CD14-positive monocyte (primary cell): ENCODE measurements around the gene SETD3. TPM values are rescaled to one million over a fixed set of nuclear protein-coding genes. Genes with fewer than 3 reads are reported as not detected.
A peak's percentile ranks its signal among the peaks of the same experiment; 100 is the strongest.

Source experiments
- DNase-seq, 3 donors: peaks; one replicate each; pipeline ENCODE4 v3.0.0-alpha.2; 2011 to 2022
- H2AFZ ChIP-seq: 2 replicates; pipeline ENCODE4 v1.6.0; 2012; ENCODE audit warnings: mild to moderate bottlenecking, low read depth, low read length, inconsistent platforms; ENCODE audit not compliant: insufficient read depth, poor library complexity, severe bottlenecking
- H3K27ac ChIP-seq, 2 donors: 1 replicate in 1 of 2; 2 replicates in 1 of 2; pipeline ENCODE4 v1.5.1; 2012 to 2013; ENCODE audit warnings: low read length in 2 of 2, control low read depth in 1 of 2, inconsistent platforms in 1 of 2, low read depth in 1 of 2, mild to moderate bottlenecking in 1 of 2
- H3K27me3 ChIP-seq, 2 donors: one replicate each; pipeline versions ENCODE4 v1.6.0 to v1.6.1; 2011 to 2013; ENCODE audit warnings: low read length in 2 of 2; ENCODE audit not compliant: control insufficient read depth in 2 of 2, insufficient read depth in 2 of 2
- H3K36me3 ChIP-seq, 2 donors: replicated peaks in 1 of 2; 1 replicate in 1 of 2; 2 replicates in 1 of 2; pipeline versions ENCODE4 v1.5.1 to v1.6.1; 2012 to 2013; ENCODE audit warnings: low read length in 2 of 2, control low read depth in 1 of 2, inconsistent platforms in 1 of 2, mild to moderate bottlenecking in 1 of 2; ENCODE audit not compliant: insufficient read depth in 2 of 2, control insufficient read depth in 1 of 2
- H3K4me1 ChIP-seq, 2 donors: 1 replicate in 1 of 2; 2 replicates in 1 of 2; pipeline versions ENCODE4 v1.5.1 to v1.6.1; 2012 to 2013; ENCODE audit warnings: low read length in 2 of 2, control low read depth in 1 of 2, inconsistent platforms in 1 of 2, mild to moderate bottlenecking in 1 of 2, moderate library complexity in 1 of 2; ENCODE audit not compliant: insufficient read depth in 2 of 2, control insufficient read depth in 1 of 2
- H3K4me2 ChIP-seq: replicated peaks from 2 replicates; pipeline ENCODE3; 2012; ENCODE audit warnings: low read length, moderate library complexity, mild to moderate bottlenecking; ENCODE audit not compliant: poor library complexity, severe bottlenecking; ENCODE audit errors: extremely low read depth
- H3K4me3 ChIP-seq, 3 experiments: fragments of 200-600 bp in 1 of 3; sonication (generic) in 1 of 3; replicated peaks in 1 of 3; 1 replicate in 2 of 3; 2 replicates in 1 of 3; pipeline ENCODE4 v1.5.1; 2011 to 2013; ENCODE audit warnings: low read length in 3 of 3, mild to moderate bottlenecking in 3 of 3, control low read depth in 2 of 3, low read depth in 2 of 3, inconsistent platforms in 1 of 3, moderate library complexity in 1 of 3
- H3K79me2 ChIP-seq: 2 replicates; pipeline ENCODE4 v1.6.0; 2012; ENCODE audit warnings: mild to moderate bottlenecking, control low read depth, inconsistent platforms, low read length, moderate library complexity; ENCODE audit not compliant: insufficient read depth
- H3K9ac ChIP-seq: 2 replicates; pipeline ENCODE4 v1.6.0; 2017; ENCODE audit warnings: low read length, mild to moderate bottlenecking; ENCODE audit not compliant: insufficient read depth, poor library complexity, severe bottlenecking
- H3K9me3 ChIP-seq, 2 donors: replicated peaks in 1 of 2; 1 replicate in 1 of 2; 2 replicates in 1 of 2; pipeline versions ENCODE4 v1.5.1 to v1.6.1; 2012 to 2013; ENCODE audit warnings: low read length in 2 of 2, control low read depth in 1 of 2; ENCODE audit not compliant: control insufficient read depth in 1 of 2, insufficient read depth in 1 of 2
- H4K20me1 ChIP-seq: 2 replicates; pipeline ENCODE4 v1.6.0; 2012; ENCODE audit warnings: mild to moderate bottlenecking, low read length, control low read depth, moderate library complexity; ENCODE audit not compliant: insufficient read depth
- H3K27ac Mint-ChIP-seq, 7 donors: one replicate each; pipeline ENCODE4 v1.8.0; 2020; ENCODE audit warnings: mild to moderate bottlenecking in 7 of 7, mixed read lengths in 7 of 7, moderate library complexity in 6 of 7, inconsistent platforms in 2 of 7
- H3K27me3 Mint-ChIP-seq, 3 donors: one replicate each; pipeline ENCODE4 v1.8.0; 2021 to 2022; ENCODE audit warnings: low read depth in 3 of 3, mild to moderate bottlenecking in 3 of 3, mixed read lengths in 3 of 3, moderate library complexity in 3 of 3, inconsistent platforms in 1 of 3
- H3K36me3 Mint-ChIP-seq, 2 donors: one replicate each; pipeline ENCODE4 v1.8.0; 2020; ENCODE audit warnings: mixed read lengths in 2 of 2, inconsistent platforms in 1 of 2, mild to moderate bottlenecking in 1 of 2
- H3K4me1 Mint-ChIP-seq: one replicate; pipeline ENCODE4 v1.8.0; 2020; ENCODE audit warnings: mild to moderate bottlenecking, mixed read lengths
- H3K4me3 Mint-ChIP-seq, 2 donors: one replicate each; pipeline ENCODE4 v1.8.0; 2020; ENCODE audit warnings: mild to moderate bottlenecking in 2 of 2, mixed read lengths in 2 of 2, moderate library complexity in 1 of 2
- H3K9me3 Mint-ChIP-seq, 7 donors: one replicate each; pipeline ENCODE4 v1.8.0; 2020 to 2022; ENCODE audit warnings: mixed read lengths in 7 of 7, mild to moderate bottlenecking in 6 of 7, moderate library complexity in 6 of 7, inconsistent platforms in 2 of 7
- WGBS: methylation state at CpG from one replicate; pipeline ENCODE4 v1.1.5; 2013; ENCODE audit warnings: missing lambda C conversion rate; ENCODE audit not compliant: insufficient coverage; 5-methylcytosine and 5-hydroxymethylcytosine counted together
- intact Hi-C, 2 donors: fragments of 100-400 bp; cut with micrococcal nuclease; formaldehyde crosslinking; loops; one replicate each; pipeline versions ENCODE4 v1.15.0 to v1.15.1; 2023
- polyA plus RNA-seq, 3 donors: library from polyadenylated mRNA; depleted of rRNA in 1 of 3; unstranded in 2 of 3; stranded (reverse) in 1 of 3; fragments of 300-500 nt in 2 of 3; fragments of >200 nt in 1 of 3; fragmentation: Illumina TruSeq in 2 of 3; gene quantifications; 1 replicate in 2 of 3; 2 replicates in 1 of 3; pipeline ENCODE4 v1.2.3, GENCODE V29; 2012 to 2021
- TF ChIP-seq, protein P1 (sequence below): fragments of 200-600 bp; IDR thresholded peaks from one replicate; pipeline ENCODE4 v1.8.0; 2022; ENCODE audit warnings: antibody characterized with exemption, mild to moderate bottlenecking

The SETD3 gene
- polyA plus RNA-seq, 3 donors, result 22.9 to 39.5 (median 38.7) TPM

DNA sequence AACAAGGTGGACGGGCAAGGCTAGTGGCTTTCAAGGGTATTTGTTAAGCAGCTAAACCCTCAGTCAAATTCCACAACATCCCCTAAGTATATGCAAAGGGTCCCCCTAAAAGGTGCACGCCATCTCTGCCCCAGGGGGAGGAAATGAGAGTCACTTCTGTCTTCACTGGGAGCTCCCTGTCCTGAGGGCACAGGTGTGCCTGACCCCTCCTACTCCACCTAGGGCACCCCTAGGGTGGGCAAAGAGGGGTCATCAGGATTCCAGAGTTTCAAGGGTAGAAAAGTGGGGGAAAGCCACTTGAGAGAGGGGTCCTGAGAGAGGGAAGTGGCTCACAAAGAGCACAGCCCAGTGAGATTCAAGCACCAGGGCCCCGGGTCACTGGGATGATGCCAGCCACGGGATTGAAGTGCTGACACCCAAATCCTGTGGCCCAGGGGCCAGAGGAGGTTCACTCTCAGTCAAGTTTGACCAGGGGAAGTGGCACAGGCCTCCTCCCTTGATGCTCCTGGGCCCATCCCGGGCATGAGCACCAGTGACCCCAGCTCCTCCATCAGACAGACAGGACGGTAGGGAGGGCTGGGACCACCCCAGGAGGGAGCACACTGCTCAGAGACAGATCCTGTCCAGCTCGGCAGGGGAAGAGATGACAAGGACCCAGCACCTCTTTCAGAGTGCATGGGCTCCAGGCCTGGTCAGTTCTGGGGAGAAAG is 126.3 kb downstream of the SETD3 start:
- H3K27me3 ChIP-seq, result no peaks in the 10 kb centered on the region
- Mint-ChIP-seq H3K4me1 (no peaks in the 10 kb centered on the region), H3K4me3 (peak overlapping the region in 1 of 2 donors; percentile 41), H3K36me3 (no peaks in the 10 kb centered on the region), H3K9me3 (peaks cover 0 to 5% (median 0%) of the 10 kb centered on the region in 7 donors), H3K27ac (no peak overlapping the region), H3K27me3 (peaks cover 0 to 6% (median 4%) of the 10 kb centered on the region in 3 donors)
- TF ChIP-seq, protein P1, sequence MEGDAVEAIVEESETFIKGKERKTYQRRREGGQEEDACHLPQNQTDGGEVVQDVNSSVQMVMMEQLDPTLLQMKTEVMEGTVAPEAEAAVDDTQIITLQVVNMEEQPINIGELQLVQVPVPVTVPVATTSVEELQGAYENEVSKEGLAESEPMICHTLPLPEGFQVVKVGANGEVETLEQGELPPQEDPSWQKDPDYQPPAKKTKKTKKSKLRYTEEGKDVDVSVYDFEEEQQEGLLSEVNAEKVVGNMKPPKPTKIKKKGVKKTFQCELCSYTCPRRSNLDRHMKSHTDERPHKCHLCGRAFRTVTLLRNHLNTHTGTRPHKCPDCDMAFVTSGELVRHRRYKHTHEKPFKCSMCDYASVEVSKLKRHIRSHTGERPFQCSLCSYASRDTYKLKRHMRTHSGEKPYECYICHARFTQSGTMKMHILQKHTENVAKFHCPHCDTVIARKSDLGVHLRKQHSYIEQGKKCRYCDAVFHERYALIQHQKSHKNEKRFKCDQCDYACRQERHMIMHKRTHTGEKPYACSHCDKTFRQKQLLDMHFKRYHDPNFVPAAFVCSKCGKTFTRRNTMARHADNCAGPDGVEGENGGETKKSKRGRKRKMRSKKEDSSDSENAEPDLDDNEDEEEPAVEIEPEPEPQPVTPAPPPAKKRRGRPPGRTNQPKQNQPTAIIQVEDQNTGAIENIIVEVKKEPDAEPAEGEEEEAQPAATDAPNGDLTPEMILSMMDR, result no peak
- no peak for DNase-seq
- no peak overlapping the region for H3K27ac ChIP-seq
- H4K20me1 ChIP-seq, result no peaks in the 10 kb centered on the region
- no peak overlapping the region for H3K9ac ChIP-seq
- no peaks in the 10 kb centered on the region for H3K4me1 ChIP-seq
- H3K4me2 ChIP-seq, result no peak overlapping the region
- no peaks in the 10 kb centered on the region for H3K9me3 ChIP-seq
- WGBS, result 91% methylated on average over 5 of the region's 7 CpGs
- H3K4me3 ChIP-seq, result no peak overlapping the region
- H2AFZ ChIP-seq, result no peak overlapping the region
- intact Hi-C loops, result no loop called here
- H3K36me3 ChIP-seq, result no peaks in the 10 kb centered on the region
- H3K79me2 ChIP-seq, result no peaks in the 10 kb centered on the region

DNA sequence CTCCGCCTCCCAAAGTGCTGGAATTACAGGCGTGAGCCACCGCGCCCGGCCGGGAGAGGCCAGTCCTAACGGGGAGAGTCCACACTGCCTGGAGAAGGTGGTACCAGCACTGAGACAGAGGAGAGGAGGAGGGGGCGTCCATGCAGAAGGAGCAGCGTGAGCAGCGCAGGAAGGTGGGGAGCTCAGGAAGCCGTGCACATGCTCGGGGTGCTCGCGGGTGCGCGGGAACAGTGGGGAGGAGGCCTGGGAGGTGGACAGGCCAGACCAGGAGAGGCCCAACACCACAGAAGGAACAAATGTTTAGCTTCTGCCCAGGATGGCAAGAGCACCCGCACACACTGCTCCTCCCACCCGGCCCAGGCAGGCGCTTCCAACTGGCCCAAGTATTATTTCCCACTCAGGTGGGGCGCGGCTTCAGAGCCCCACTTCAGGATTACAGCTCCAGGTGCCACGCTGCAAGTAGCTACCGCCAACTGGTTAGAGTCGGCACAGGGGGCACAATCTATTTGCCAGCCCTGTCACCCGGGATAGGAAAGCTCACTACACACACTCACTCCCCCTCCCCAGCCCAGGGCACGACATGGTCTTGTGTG is 127.9 kb downstream of the SETD3 start:
- intact Hi-C loops, result no loop called here
- no peaks in the 10 kb centered on the region for H3K4me1 ChIP-seq
- TF ChIP-seq, protein P1, result no peak
- DNase-seq, result no peak
- peaks cover 0 to 5% (median 4%) of the 10 kb centered on the region in 3 donors for H3K27me3 Mint-ChIP-seq
- no peaks in the 10 kb centered on the region for H3K79me2 ChIP-seq
- no peaks in the 10 kb centered on the region for H4K20me1 ChIP-seq
- H3K27me3 ChIP-seq, result no peaks in the 10 kb centered on the region
- no peaks in the 10 kb centered on the region for H3K4me1 Mint-ChIP-seq
- H3K27ac Mint-ChIP-seq, result no peak overlapping the region
- H3K36me3 ChIP-seq, result no peaks in the 10 kb centered on the region
- H3K27ac ChIP-seq, result no peak overlapping the region
- peaks cover 0 to 5% (median 0%) of the 10 kb centered on the region in 7 donors for H3K9me3 Mint-ChIP-seq
- H3K36me3 Mint-ChIP-seq, result no peaks in the 10 kb centered on the region
- no peak overlapping the region for H3K4me2 ChIP-seq
- no peak overlapping the region for H2AFZ ChIP-seq
- no peak overlapping the region for H3K9ac ChIP-seq
- no peak overlapping the region for H3K4me3 Mint-ChIP-seq
- WGBS, result 90% methylated on average over 19 of the region's 26 CpGs
- no peak overlapping the region for H3K4me3 ChIP-seq
- H3K9me3 ChIP-seq, result no peaks in the 10 kb centered on the region
